Activated T-cell treated with anti-CD3 and anti-CD28 coated beads, Interleukin-2, amount 50 U/mL, for 4 hours (primary cell): ENCODE data around the gene GOLGA2. TPM values are rescaled to one million over a fixed set of nuclear protein-coding genes. Genes with fewer than 3 reads are reported as not detected.

Experiments
- ATAC-seq, 2 donors: fragments of 200-7000 bp; cut with Tn5 transposase; one replicate each; pipeline ENCODE4 v1.10.0; 2021
- DNase-seq: peaks from one replicate; pipeline ENCODE4 v3.0.0-alpha.2; 2020
- H3K27me3 Mint-ChIP-seq: one replicate; pipeline ENCODE4 v1.8.0; 2021; ENCODE audit warnings: low read depth, mixed read lengths
- H3K36me3 Mint-ChIP-seq: one replicate; pipeline ENCODE4 v1.8.0; 2022; ENCODE audit warnings: mixed read lengths; ENCODE audit not compliant: insufficient read depth
- H3K4me1 Mint-ChIP-seq: one replicate; pipeline ENCODE4 v1.8.0; 2021; ENCODE audit warnings: low read depth, mixed read lengths
- H3K4me3 Mint-ChIP-seq: one replicate; pipeline ENCODE4 v1.8.0; 2021; ENCODE audit warnings: mild to moderate bottlenecking, moderate library complexity, mixed read lengths
- H3K9me3 Mint-ChIP-seq: one replicate; pipeline ENCODE4 v1.8.0; 2021; ENCODE audit warnings: mixed read lengths
- total RNA-seq, 3 donors: library from RNA; stranded (reverse); gene quantifications; one replicate each; pipeline ENCODE4 v1.2.1, GENCODE V29; 2021

Gene GOLGA2
- total RNA-seq, 3 donors from 2014 or later: 39.4 to 48.2 (median 46.5) TPM

DNA sequence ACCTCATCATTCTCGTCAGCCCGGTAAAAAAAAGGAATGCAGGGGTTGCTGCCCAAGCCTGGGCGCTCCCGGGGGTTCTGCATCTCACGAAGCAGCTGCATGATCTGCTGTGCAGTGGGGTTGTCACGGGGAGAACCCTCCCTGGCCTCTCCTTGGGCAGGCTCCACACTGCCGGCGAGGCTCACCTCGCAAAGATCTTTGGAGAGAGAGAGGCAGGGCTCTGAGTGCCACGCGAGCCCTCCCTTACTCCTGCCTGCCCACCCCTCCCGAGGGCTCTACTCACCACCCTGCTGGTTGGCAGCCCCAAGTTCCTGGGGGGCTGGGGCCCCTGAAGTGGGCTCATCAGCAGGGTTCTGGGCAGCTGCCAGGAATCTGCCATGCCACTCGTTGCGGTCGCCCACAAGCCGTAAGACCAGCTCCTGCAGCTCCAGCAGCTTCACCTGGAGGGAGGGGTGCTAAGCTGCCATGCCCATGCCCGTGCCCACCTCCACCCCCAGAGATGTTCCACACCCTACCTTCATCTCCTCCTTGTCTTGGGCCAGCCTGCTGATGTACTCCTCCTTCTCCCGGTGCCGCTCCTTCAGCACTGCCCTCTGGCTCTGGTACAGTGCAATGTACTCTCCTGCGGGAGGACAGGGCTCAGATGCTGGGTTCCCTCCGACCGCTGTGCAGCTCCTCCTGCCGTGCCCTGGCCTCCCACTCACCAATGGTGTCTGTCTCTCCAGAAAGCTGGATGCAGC, 18.6 kb downstream of the GOLGA2 start:
- no peaks in the 10 kb centered on the region for H3K9me3 Mint-ChIP-seq
- no peaks in the 10 kb centered on the region for H3K4me1 Mint-ChIP-seq
- no peak for ATAC-seq
- no peak overlapping the region for H3K4me3 Mint-ChIP-seq
- peaks cover 23% of the 10 kb centered on the region for H3K36me3 Mint-ChIP-seq
- DNase-seq: no peak
- H3K27me3 Mint-ChIP-seq: no peaks in the 10 kb centered on the region

DNA sequence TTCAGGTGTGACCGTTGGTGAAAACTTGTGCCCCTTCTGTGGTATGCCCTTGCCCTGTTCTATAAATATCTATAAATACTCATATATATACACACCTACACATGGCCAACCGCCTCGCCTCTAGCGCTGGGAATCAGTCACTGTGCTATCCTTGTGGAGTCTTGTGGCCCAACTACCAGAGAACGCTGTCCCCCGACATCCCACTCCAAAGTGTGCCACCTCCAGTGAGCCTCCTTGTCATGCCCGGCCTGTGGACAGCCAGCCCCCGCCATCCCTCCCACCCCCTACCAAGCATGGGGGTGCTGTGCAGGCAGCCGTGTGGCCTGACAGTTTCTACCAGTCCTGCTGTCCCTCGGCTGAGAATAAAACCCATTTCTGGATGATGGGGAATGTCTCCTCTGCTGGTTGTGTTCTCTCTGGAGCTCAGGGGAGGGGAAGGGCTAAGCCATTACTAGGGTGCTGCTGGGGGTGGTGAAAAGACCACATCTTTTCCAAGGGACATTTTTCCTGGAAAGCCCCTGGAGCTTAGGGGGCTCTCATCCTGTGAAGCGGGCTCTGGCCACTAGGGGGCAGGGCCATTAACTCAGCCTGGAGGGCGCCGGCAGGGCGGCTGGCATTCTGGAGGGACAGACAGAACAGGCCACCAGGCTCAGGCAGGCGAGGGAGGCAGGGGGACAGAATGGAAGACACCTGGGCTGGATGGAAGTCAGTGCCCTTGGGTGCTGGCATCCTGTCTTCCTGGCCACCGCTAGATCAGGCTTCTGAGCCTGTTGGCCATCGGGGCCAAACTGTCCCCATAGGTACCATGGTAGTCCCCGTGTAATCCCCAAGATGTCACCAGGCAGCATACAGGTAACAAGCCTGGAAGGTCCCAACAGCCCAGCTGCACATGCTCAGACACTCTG, 20.7 kb downstream of the GOLGA2 start:
- Mint-ChIP-seq H3K9me3 (no peaks in the 10 kb centered on the region), H3K4me3 (no peak overlapping the region), H3K4me1 (peaks cover 7% of the 10 kb centered on the region), H3K36me3 (peaks cover 12% of the 10 kb centered on the region), H3K27me3 (no peaks in the 10 kb centered on the region)
- DNase-seq (peak; percentile 42), ATAC-seq (no peak)

DNA sequence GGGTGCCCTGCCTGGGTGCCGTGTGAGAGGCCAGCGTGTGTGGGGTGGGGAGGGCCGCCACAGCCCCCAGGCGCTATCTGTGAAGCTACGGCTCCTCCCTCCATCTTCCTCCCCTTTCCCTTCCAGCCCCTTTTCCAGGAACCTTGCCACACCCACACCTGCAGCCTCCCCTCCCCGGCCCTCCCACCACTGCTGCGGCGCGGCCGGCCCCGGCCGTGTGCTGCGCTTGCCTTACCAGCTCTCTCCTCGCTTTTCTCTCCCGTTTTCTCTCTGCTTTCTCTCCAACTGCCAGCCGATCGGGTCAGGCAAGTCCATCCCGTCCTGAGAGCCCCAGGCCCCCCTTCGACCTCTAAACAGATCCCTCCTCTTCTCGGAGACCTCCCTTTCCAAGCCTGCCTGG, 21.4 kb downstream of the GOLGA2 start:
- Mint-ChIP-seq H3K36me3 (peaks cover 9% of the 10 kb centered on the region), H3K27me3 (no peaks in the 10 kb centered on the region), H3K9me3 (no peaks in the 10 kb centered on the region), H3K4me3 (no peak overlapping the region), H3K4me1 (peaks cover 13% of the 10 kb centered on the region)
- no peak for ATAC-seq
- no peak for DNase-seq

DNA sequence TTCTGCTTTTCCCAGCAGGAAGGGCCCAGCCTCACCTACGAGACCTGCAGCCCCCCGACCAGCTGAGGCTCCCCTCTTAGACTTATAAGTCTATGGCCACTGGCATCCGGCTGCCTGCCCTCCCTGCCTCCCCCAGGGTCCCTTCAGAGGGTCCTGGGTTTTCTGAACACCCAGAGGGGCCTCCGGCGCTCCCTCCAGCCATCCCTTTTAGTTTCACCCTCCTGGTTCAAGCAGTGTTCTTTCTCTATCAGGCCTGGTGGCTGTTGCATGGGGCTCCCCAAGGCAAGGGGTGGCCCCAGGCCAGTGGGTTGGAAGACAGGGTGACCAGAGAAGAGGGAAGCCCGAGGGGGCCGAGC, 21.8 kb downstream of the GOLGA2 start:
- no peak overlapping the region for H3K4me3 Mint-ChIP-seq
- peaks cover 5% of the 10 kb centered on the region for H3K36me3 Mint-ChIP-seq
- H3K27me3 Mint-ChIP-seq: no peaks in the 10 kb centered on the region
- H3K9me3 Mint-ChIP-seq: no peaks in the 10 kb centered on the region
- ATAC-seq (no peak), DNase-seq (no peak)
- peaks cover 13% of the 10 kb centered on the region for H3K4me1 Mint-ChIP-seq

DNA sequence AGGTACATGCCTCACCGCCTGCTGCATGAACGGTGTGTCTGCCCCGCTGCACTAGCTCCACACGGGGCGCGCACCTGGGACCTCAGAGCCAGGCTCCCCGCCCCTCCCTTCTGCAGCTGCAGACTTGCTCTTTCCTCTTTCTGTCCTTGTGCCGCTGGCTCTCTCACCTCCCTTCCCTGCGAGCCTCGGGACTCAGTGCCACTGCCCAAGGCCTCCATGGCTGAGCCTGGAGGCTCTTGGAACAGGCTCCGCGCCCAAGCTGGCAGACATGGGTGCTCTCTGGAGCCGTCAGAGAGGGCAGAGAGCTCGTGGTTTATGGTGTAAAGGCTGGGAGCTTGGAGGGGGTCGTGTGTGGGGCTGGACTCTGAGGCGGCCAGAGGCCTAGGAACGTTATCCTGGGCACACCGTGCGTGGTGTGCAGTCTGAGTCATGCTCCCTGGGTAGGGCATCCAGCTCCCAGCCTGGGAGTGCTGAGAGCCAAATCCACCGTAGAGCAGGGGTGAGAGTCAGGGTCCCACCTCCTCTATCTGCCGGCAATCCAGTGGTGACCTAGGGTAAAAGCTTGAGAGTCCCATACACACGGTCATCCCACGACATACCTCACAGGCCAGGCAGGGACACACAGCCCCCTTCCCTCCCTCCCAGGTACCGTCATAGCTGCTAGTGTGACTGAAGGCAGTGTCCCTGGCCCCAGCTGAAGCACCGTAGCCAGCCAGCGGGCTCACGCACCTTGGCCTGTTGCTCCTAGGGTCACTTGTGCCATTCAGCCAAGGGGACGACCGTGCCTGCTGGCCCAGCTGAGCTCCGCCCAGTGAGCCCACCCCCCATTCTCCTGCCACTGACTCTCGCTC, 22.4 kb downstream of the GOLGA2 start:
- DNase-seq: no peak
- Mint-ChIP-seq H3K4me1 (peaks cover 13% of the 10 kb centered on the region), H3K36me3 (peaks cover 3% of the 10 kb centered on the region), H3K4me3 (no peak overlapping the region), H3K9me3 (no peaks in the 10 kb centered on the region), H3K27me3 (no peaks in the 10 kb centered on the region)
- no peak for ATAC-seq

DNA sequence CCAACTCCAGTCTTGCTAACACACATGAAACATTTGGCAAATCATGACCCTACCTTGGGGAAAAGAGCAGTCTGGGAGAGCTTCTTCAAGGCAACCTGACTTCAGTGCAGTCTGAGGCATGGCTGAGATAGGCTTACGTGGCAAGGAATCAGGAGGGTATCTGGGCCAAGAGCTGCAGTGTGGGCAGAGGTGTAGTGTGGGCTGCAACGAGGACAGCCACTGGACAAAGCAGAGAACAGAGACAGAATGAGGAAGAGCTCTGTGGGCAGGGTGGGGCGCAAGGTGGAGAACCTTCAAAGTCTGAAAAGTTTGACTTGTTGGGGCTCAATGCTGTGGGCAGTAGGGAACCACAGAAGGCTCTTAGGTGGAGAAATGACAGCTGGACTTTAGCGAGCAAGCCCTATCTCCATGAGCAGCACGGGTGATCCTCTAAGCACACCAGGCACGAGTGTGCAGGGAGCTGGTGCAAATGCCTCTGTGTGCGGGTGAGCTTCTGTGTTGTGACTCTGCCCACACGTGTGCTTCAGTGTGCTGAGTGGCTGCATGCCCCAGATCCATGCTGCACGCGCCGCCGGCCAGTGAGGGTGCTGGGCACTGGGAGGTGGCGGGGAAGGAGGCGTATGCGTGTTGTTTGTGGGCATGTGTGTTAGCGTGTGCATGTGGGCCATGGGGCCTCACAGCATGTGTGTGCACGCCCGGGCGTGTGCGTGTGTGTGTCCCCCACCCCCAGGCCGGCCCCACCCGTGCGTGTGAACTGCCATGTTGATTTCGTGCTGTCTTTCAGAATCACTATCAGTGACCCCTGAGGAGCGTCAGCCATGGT, 23.3 kb downstream of the GOLGA2 start:
- DNase-seq (no peak), ATAC-seq (no peak)
- Mint-ChIP-seq H3K36me3 (peaks cover 1% of the 10 kb centered on the region), H3K4me1 (peaks cover 13% of the 10 kb centered on the region), H3K4me3 (no peak overlapping the region), H3K9me3 (no peaks in the 10 kb centered on the region), H3K27me3 (no peaks in the 10 kb centered on the region)

DNA sequence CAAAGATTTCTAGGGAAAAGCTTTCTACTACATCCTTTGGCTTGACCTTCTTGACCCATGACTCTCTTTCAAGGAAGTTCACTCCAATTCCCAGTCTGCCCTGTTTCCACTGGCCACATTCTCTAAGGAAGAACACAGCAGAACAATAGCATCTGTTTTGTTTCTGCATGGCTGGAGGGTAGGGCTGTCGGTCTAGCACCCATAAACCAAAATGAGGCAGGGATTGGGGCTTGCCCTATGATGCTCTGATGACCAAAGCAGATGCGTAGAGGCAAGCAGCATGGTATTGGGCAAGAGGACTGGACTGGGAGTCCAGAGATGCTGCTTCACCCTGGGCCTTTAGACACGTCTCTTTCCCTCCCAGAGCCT, 24.1 kb downstream of the GOLGA2 start:
- no peak for DNase-seq

DNA sequence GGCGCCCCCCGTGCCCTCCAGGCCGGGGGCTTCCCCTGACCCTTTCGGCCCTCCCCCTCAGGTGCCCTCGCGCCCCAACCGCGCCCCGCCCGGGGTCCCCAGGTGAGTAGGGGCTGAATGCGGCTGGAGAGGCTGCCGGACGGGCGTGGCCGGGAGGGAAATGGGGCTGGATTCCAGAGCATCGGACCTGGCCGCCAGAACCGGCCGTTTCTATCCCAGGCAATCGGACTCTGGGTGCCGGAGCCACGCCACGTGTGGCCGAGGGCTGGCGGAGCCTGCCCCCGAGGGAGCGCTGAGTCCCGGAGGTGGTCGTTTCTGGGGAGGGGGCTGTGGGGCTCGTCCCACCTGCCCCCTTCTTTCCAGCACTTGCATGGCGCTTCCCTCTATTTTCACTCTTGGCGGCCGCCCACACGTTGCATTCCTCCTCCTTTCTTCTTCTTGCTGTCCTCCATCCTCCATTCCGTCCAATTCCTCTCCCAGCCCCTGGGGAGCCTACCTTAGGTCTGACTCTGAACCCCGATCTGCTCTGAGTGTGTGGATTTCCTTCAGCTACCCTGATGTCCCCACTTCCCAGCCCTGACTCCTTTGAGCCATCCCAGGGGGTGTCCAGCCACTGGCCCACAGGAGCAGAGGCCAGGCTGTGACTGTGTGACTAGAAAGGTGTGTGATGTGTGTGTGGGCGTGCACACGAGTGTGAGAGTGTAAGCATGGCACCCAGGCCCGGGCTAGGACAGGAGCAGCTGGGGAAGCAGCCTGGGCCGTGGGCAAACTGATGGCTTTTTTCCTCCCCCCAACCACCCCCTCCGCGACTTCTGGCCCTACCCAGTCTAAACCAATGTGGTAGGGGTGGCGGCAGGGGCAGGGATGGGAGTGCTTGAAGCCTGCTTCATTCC, 24.7 kb downstream of the GOLGA2 start:
- peaks cover 13% of the 10 kb centered on the region for H3K4me1 Mint-ChIP-seq
- H3K36me3 Mint-ChIP-seq: no peaks in the 10 kb centered on the region
- H3K4me3 Mint-ChIP-seq: peak overlapping the region; percentile 74
- H3K27me3 Mint-ChIP-seq: no peaks in the 10 kb centered on the region
- ATAC-seq: peak in 1 of 2 donors; percentile 5
- H3K9me3 Mint-ChIP-seq: no peaks in the 10 kb centered on the region
- DNase-seq: no peak

More for the DNA sequence above, 24.1 kb downstream of the GOLGA2 start:
- H3K36me3 Mint-ChIP-seq: no peaks in the 10 kb centered on the region
- ATAC-seq: no peak
- H3K4me1 Mint-ChIP-seq: peaks cover 13% of the 10 kb centered on the region
- H3K9me3 Mint-ChIP-seq: no peaks in the 10 kb centered on the region
- H3K27me3 Mint-ChIP-seq: no peaks in the 10 kb centered on the region
- peak overlapping the region; percentile 25 for H3K4me3 Mint-ChIP-seq

DNA sequence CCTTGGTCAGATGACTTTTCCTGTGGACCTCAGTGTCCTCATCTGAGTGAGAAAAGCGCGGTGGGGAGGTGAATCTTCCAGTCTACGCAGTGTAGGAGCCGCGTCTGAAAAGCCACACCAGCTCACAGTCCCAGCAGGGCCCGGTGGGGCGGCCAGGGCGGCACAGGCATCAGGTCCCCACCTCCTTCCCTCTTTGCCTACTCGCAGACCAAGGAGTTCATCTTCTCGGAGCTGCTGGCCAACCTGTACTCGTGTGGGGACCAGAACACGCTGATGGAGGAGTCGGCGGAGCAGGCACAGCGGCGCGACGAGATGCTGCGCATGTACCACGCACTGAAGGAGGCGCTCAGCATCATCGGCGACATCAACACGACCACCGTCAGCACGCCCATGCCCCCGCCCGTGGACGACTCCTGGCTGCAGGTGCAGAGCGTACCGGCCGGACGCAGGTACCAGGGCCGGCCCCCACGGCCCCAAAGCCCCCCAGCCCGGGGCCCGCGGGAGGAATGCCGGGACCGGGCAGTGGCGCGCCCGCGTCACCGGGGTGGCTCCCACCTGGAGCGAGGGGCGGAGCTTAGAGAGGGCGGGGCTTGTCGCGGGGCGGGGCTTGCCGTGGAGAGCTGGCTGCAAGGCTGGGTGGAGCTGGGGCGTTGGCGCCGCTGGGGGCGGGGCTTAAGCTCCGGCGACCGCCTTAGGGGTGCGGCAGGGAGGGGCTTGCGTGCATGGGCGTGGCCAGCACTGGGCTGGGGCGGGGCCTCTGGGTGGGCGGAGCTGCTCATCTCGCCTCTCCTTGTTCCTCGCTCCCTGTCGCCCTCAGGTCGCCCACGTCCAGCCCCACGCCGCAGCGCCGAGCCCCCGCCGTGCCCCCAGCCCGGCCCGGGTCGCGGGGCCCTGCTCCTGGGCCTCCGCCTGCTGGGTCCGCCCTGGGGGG, 25.6 kb downstream of the GOLGA2 start:
- peak overlapping the region; percentile 79 for H3K4me3 Mint-ChIP-seq
- DNase-seq: peak; percentile 99

DNA sequence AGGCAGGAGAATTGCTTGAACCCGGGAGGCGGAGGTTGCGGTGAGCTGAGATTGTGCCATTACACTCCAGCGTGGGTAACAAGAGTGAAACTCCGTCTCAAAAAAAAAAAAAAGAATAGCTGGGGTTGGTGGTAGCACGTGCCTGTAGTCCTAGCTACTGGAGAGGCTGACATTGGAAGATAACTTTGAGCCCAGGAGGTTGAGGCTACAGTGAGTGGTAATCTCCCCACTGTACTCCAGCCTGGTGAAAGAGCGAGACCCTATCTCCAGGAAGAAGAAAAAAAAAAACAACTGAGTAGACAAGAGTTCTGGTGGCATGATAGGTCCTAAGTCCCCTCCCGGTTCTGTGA, 26.3 kb downstream of the GOLGA2 start:
- Mint-ChIP-seq H3K9me3 (no peaks in the 10 kb centered on the region), H3K4me3 (peak overlapping the region; percentile 79), H3K36me3 (no peaks in the 10 kb centered on the region), H3K27me3 (peaks cover 8% of the 10 kb centered on the region), H3K4me1 (peaks cover 13% of the 10 kb centered on the region)
- DNase-seq (no peak), ATAC-seq (no peak)

More for the DNA sequence above, 25.6 kb downstream of the GOLGA2 start:
- Mint-ChIP-seq H3K27me3 (peaks cover 7% of the 10 kb centered on the region), H3K36me3 (no peaks in the 10 kb centered on the region), H3K9me3 (no peaks in the 10 kb centered on the region), H3K4me1 (peaks cover 13% of the 10 kb centered on the region)
- peak; percentile 97 for ATAC-seq

DNA sequence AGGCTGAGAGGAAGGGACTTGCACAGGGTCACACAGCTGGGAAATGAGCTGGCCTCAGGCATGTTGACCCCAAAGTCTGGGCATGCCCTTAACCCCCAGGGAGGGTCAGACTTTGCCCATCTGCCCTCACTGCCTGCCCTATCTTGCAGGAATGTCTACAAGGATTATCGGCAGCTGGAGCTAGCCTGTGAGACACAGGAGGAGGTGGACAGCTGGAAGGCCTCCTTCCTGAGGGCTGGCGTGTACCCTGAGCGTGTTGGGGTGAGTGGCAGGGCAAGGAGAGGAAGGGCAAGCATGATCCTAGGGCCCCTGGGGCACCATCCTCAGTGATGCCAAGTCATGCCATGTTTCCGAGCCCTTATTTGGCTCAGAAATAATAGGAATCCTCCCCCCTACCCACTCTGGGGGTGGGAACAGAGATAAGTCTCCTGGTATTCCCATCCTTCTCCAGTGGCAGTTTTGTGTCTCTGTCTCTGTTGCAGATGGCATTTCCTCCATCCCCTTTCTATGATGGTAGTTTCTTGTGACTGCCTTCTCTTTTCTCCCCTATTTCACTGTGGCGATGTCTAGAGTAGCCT, 28.5 kb downstream of the GOLGA2 start:
- no peak for ATAC-seq
- H3K9me3 Mint-ChIP-seq: no peaks in the 10 kb centered on the region
- peaks cover 13% of the 10 kb centered on the region for H3K4me1 Mint-ChIP-seq
- peaks cover 20% of the 10 kb centered on the region for H3K27me3 Mint-ChIP-seq
- DNase-seq: no peak
- no peak overlapping the region for H3K4me3 Mint-ChIP-seq
- no peaks in the 10 kb centered on the region for H3K36me3 Mint-ChIP-seq

DNA sequence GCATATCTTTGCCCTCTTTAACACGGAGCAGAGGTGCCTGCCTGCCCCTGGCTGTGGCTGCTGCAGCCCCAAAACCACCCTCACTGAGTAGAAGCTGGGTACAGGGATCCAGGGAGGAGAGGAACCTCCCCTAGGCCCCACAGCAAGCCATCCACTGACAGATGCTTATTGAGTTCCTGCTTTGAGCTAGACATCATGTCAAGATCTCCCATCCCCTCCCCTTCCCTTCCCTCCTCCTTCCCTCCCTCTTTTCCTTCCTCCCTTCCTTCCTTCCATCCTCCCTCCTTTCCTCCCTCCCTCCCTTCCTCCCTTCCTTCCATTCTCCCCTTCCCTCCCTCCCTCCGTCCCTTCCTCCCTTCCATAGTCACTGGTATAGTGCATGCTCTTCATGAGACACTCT, 29.3 kb downstream of the GOLGA2 start:
- Mint-ChIP-seq H3K9me3 (no peaks in the 10 kb centered on the region), H3K27me3 (peaks cover 25% of the 10 kb centered on the region), H3K4me3 (no peak overlapping the region), H3K36me3 (no peaks in the 10 kb centered on the region), H3K4me1 (peaks cover 9% of the 10 kb centered on the region)
- ATAC-seq (no peak), DNase-seq (no peak)
